Tibial nerve (tissue), 4 donors: ENCODE measurements around the gene UBB. TPM values are rescaled to one million over a fixed set of nuclear protein-coding genes. Genes with fewer than 3 reads are reported as not detected.
A peak's percentile ranks its signal among the peaks of the same experiment; 100 is the strongest.
"Not testable (repeated sequence)": the region's sequence is repeated elsewhere in the genome, so short reads cannot be mapped to it uniquely, and the experiment has no call there.

Experiments
- DNase-seq, 2 donors: peaks; one replicate each; pipeline ENCODE4 v3.0.0-alpha.2; 2019; ENCODE audit warnings: low spot score in 2 of 2
- H3K27ac ChIP-seq, 4 donors: fragments of 200-600 bp; sonication (generic) in 3 of 4; one replicate each; pipeline ENCODE4 v1.5.1; 2017 to 2019; ENCODE audit warnings: mild to moderate bottlenecking in 1 of 4
- H3K27me3 ChIP-seq, 2 donors: fragments of 200-600 bp; sonication (generic) in 1 of 2; one replicate each; pipeline versions ENCODE4 v1.5.1 to v1.6.0; 2017 to 2019
- H3K36me3 ChIP-seq, 3 donors: fragments of 200-600 bp; sonication (generic); one replicate each; pipeline ENCODE4 v1.5.1; 2018 to 2019
- H3K4me1 ChIP-seq, 4 donors: fragments of 200-600 bp; sonication (generic) in 3 of 4; one replicate each; pipeline ENCODE4 v1.5.1; 2017 to 2019
- H3K4me3 ChIP-seq, 4 donors: fragments of 200-600 bp; sonication (generic) in 3 of 4; one replicate each; pipeline ENCODE4 v1.5.1; 2017 to 2019; ENCODE audit warnings: mild to moderate bottlenecking in 1 of 4, moderate library complexity in 1 of 4
- H3K9me3 ChIP-seq, 4 donors: fragments of 200-600 bp; sonication (generic) in 3 of 4; one replicate each; pipeline ENCODE4 v1.5.1; 2017 to 2019
- EP300 ChIP-seq, 2 donors: sonication (generic); formaldehyde crosslinking; IDR thresholded peaks; one replicate each; pipeline ENCODE4 v1.6.1; 2017; ENCODE audit warnings: antibody characterized with exemption in 2 of 2, mild to moderate bottlenecking in 1 of 2
- POLR2A ChIP-seq, 2 donors: fragments of 450-650 bp; IDR thresholded peaks; one replicate each; pipeline ENCODE4 v1.6.1; 2017; ENCODE audit warnings: antibody characterized with exemption in 2 of 2, mild to moderate bottlenecking in 2 of 2, moderate library complexity in 2 of 2
- WGBS, 2 donors: methylation state at CpG; one replicate each; pipeline ENCODE4 v1.1.5; 2018; 5-methylcytosine and 5-hydroxymethylcytosine counted together
- total RNA-seq, 4 donors: library from RNA; depleted of rRNA; stranded (reverse); fragments of >200 nt; gene quantifications; one replicate each; pipeline ENCODE4 v1.1.0, GENCODE V29; 2016
- TF ChIP-seq, protein P1 (sequence below), 5 experiments: fragments of 200-600 bp in 3 of 5; fragments of 450-650 bp in 2 of 5; sonication (generic) in 3 of 5; IDR thresholded peaks; one replicate each; pipeline ENCODE4 v1.5.1; 2016 to 2019; ENCODE audit warnings: antibody characterized with exemption in 5 of 5, mild to moderate bottlenecking in 3 of 5, moderate library complexity in 2 of 5

UBB gene
- total RNA-seq, 4 donors from 2014 or later, result 435 to 666 (median 472) TPM

GRCh38 chr17:16381496-16381820, 567 bp downstream of the UBB start:
- 17 to 18% methylated on average over 14 of the region's 14 CpGs for WGBS, 2 donors
- Histone ChIP-seq H3K27ac (peak overlapping the region; percentile 87 to 94 (median 90)), H3K9me3 (peaks cover 0 to 4% (median 0%) of the 10 kb centered on the region in 4 donors), H3K4me1 (peaks cover 0 to 48% (median 11%) of the 10 kb centered on the region in 4 donors), H3K36me3 (peaks cover 0 to 20% (median 0%) of the 10 kb centered on the region in 3 donors), H3K27me3 (peaks cover 0 to 11% of the 10 kb centered on the region in 2 donors), H3K4me3 (peak overlapping the region; percentile 41 to 67 (median 56))
- no peak for TF ChIP-seq POLR2A (IDR thresholded peaks at IDR 0.05)
- TF ChIP-seq, protein P1, sequence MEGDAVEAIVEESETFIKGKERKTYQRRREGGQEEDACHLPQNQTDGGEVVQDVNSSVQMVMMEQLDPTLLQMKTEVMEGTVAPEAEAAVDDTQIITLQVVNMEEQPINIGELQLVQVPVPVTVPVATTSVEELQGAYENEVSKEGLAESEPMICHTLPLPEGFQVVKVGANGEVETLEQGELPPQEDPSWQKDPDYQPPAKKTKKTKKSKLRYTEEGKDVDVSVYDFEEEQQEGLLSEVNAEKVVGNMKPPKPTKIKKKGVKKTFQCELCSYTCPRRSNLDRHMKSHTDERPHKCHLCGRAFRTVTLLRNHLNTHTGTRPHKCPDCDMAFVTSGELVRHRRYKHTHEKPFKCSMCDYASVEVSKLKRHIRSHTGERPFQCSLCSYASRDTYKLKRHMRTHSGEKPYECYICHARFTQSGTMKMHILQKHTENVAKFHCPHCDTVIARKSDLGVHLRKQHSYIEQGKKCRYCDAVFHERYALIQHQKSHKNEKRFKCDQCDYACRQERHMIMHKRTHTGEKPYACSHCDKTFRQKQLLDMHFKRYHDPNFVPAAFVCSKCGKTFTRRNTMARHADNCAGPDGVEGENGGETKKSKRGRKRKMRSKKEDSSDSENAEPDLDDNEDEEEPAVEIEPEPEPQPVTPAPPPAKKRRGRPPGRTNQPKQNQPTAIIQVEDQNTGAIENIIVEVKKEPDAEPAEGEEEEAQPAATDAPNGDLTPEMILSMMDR (IDR thresholded peaks at IDR 0.05), result no peak
- no peak for TF ChIP-seq EP300 (IDR thresholded peaks at IDR 0.05)
- no peak for DNase-seq

DNA sequence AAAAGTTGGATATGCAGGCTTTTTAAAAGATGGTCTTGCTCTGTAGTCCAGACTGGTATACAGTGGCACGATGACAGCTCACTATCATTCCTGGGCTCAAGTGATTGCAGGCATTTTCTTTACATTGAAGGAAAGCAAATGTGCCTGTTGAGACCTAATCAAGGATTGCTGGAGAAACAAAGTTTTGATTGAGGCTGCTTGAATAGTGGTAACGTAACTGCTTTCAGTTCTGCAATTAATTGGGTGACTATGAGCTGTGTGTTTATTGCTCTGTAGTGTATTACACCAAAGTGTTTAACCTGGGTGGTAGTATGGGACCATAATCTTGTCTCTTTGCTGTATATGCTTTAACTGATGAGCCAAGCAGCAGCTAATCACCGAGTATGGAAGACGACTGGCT, 2.3 kb downstream of the UBB start:
- Histone ChIP-seq H3K4me1 (peaks cover 0 to 51% (median 11%) of the 10 kb centered on the region in 4 donors), H3K27ac (no peak overlapping the region)

DNA sequence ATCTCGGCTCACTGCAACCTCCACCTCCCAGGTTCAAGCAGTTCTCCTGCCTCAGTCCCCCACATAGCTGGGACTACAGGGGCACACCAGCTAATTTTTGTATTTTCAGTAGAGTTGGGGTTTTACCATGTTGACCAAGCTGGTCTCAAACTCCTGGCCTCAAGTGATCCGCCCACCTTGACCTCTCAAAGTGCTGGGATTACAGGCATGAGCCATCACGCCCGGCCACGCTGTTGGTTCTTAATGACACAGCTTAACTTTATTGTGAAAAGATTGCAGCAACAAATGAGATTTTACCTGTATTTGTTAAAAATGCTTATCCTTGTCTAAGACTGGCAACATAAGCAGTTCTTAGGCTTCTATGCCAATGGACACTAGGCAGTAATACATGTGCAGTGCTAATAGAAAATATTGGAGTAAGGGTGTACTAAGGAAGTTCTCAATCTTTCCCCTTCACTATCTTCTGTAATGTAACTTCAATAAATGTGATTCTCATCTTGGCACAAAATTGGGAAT, 2.9 kb downstream of the UBB start:
- peaks cover 0 to 20% of the 10 kb centered on the region in 2 donors for H3K27me3 ChIP-seq

More for the DNA sequence above, 2.3 kb downstream of the UBB start:
- H3K4me3 ChIP-seq, result no peak overlapping the region
- TF ChIP-seq, protein P1 (IDR thresholded peaks at IDR 0.05), result no peak
- TF ChIP-seq EP300 (IDR thresholded peaks at IDR 0.05) (no peak), POLR2A (IDR thresholded peaks at IDR 0.05) (no peak)
- WGBS, 2 donors, result 69 to 89% methylated on average over 4 of the region's 4 CpGs
- peaks cover 0 to 4% (median 0%) of the 10 kb centered on the region in 4 donors for H3K9me3 ChIP-seq
- DNase-seq, result no peak
- peaks cover 0 to 20% (median 0%) of the 10 kb centered on the region in 3 donors for H3K36me3 ChIP-seq
- H3K27me3 ChIP-seq, result peaks cover 0 to 20% of the 10 kb centered on the region in 2 donors

GRCh38 chr17:16384557-16384956, 3.7 kb downstream of the UBB start:
- WGBS, 2 donors, result 78 to 88% methylated on average over 5 of the region's 5 CpGs
- H3K36me3 ChIP-seq, result peaks cover 0 to 20% (median 0%) of the 10 kb centered on the region in 3 donors
- no peak overlapping the region for H3K4me3 ChIP-seq
- TF ChIP-seq EP300 (IDR thresholded peaks at IDR 0.05), result no peak
- TF ChIP-seq, protein P1 (IDR thresholded peaks at IDR 0.05), result no peak
- TF ChIP-seq POLR2A (IDR thresholded peaks at IDR 0.05), result no peak
- no peak for DNase-seq
- H3K27ac ChIP-seq, result no peak overlapping the region
- H3K9me3 ChIP-seq, result peaks cover 0 to 4% (median 0%) of the 10 kb centered on the region in 4 donors
- H3K27me3 ChIP-seq, result peaks cover 0 to 20% of the 10 kb centered on the region in 2 donors
- peaks cover 0 to 44% (median 11%) of the 10 kb centered on the region in 4 donors for H3K4me1 ChIP-seq

More for the DNA sequence above, 2.9 kb downstream of the UBB start:
- Histone ChIP-seq H3K36me3 (peaks cover 0 to 20% (median 0%) of the 10 kb centered on the region in 3 donors), H3K4me3 (no peak overlapping the region), H3K27ac (no peak overlapping the region), H3K4me1 (peaks cover 0 to 45% (median 11%) of the 10 kb centered on the region in 4 donors), H3K9me3 (peaks cover 0 to 4% (median 0%) of the 10 kb centered on the region in 4 donors)
- no peak for TF ChIP-seq EP300 (IDR thresholded peaks at IDR 0.05)
- TF ChIP-seq, protein P1 (IDR thresholded peaks at IDR 0.05), result no peak
- TF ChIP-seq POLR2A (IDR thresholded peaks at IDR 0.05), result no peak
- WGBS, 2 donors, result 91 to 96% methylated on average over 5 of the region's 5 CpGs
- DNase-seq, result no peak

DNA sequence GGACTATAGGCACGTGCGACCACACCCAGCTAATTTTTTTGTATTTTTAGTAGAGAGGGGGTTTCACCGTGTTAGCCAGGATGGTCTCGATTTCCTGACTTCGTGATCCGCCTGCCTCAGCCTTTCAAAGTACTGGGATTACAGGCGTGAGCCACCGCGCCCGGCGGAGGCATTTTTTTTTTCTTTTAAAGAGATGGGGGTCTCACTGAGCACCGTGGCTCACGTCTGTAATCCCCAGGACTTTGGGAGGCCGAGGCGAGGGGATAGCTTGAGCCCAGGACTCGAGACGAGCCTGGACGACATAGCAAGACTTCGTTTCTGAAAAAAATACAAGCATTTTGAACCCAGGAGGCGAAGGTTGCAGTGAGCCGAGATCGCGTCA, 5.2 kb downstream of the UBB start:
- DNase-seq, H3K27ac ChIP-seq, H3K9me3 ChIP-seq: not testable (repeated sequence)
- Histone ChIP-seq H3K4me1 (peaks cover 0 to 39% (median 11%) of the 10 kb centered on the region in 4 donors), H3K36me3 (peaks cover 0 to 20% (median 0%) of the 10 kb centered on the region in 3 donors), H3K4me3 (peak overlapping the region; percentile 23 to 51 (median 44)), H3K27me3 (peaks cover 0 to 17% of the 10 kb centered on the region in 2 donors)
- WGBS, 2 donors, result 44 to 63% methylated on average over 23 of the region's 23 CpGs
